HEK293 (cell line): ENCODE data around the gene GNRHR.

Source experiments
- CTCF ChIA-PET: fragments of 350-600 bp; formaldehyde crosslinking; extraction: SDS; loops from one replicate; lab custom pipeline; 2021; ENCODE audit warnings: antibody characterized with exemption; lab: Yijun Ruan, JAX
- POLR2A ChIA-PET: fragments of 300-600 bp; formaldehyde crosslinking; extraction: SDS; loops from one replicate; lab custom pipeline; 2020; ENCODE audit warnings: antibody characterized with exemption, inconsistent platforms; lab: Yijun Ruan, JAX
- H3K27ac ChIP-seq: fragments of 200-500 bp; sonication (Bioruptor generic); 2 replicates; pipeline ENCODE4 v1.5.1; 2014; ENCODE audit warnings: low read depth, low read length, control low read depth, inconsistent platforms; ENCODE audit errors: extremely low read depth
- H3K36me3 ChIP-seq, 2 experiments: fragments of 200-500 bp in 1 of 2; sonication (Bioruptor generic) in 1 of 2; 1 replicate in 1 of 2; 2 replicates in 1 of 2; pipeline ENCODE4 v1.5.1; 2014 to 2017; ENCODE audit warnings: inconsistent platforms in 2 of 2, low read length in 2 of 2; ENCODE audit not compliant: control insufficient read depth in 2 of 2, insufficient read depth in 1 of 2
- H3K4me1 ChIP-seq: fragments of 200-500 bp; sonication (Bioruptor generic); 2 replicates; pipeline ENCODE4 v1.5.1; 2014; ENCODE audit warnings: mild to moderate bottlenecking, low read length, inconsistent platforms; ENCODE audit not compliant: control insufficient read depth, insufficient read depth
- H3K4me3 ChIP-seq: 2 replicates; pipeline ENCODE4 v1.5.1; 2011; ENCODE audit warnings: low read depth, mild to moderate bottlenecking, control low read depth, low read length, moderate library complexity
- H3K9me3 ChIP-seq: fragments of 200-500 bp; sonication (Bioruptor generic); 2 replicates; pipeline ENCODE4 v1.5.1; 2014; ENCODE audit warnings: low read depth, low read length, inconsistent platforms; ENCODE audit not compliant: control insufficient read depth, insufficient read depth
- FEZF1 ChIP-seq: fragments of 450-650 bp; formaldehyde crosslinking; IDR thresholded peaks from 2 replicates; pipeline ENCODE4 v1.5.1; 2016; ENCODE audit warnings: missing biosample characterization, missing genetic modification characterization
- GFI1B ChIP-seq: fragments of 450-650 bp; formaldehyde crosslinking; IDR thresholded peaks from 2 replicates; pipeline ENCODE4 v1.5.1; 2016; ENCODE audit warnings: missing biosample characterization, missing genetic modification characterization
- HOXA7 ChIP-seq: sonication (generic); formaldehyde crosslinking; IDR thresholded peaks from 2 replicates; pipeline ENCODE4 v1.8.1; 2022; ENCODE audit warnings: missing genetic modification reagents, borderline replicate concordance
- HOXD13 ChIP-seq: sonication (generic); formaldehyde crosslinking; IDR thresholded peaks from 2 replicates; pipeline ENCODE4 v1.8.0; 2022; ENCODE audit warnings: missing genetic modification reagents, borderline replicate concordance
- KLF1 ChIP-seq: fragments of 450-650 bp; formaldehyde crosslinking; IDR thresholded peaks from 2 replicates; pipeline ENCODE4 v1.5.1; 2016; ENCODE audit warnings: missing biosample characterization, missing genetic modification characterization
- YY1 ChIP-seq: fragments of 450-650 bp; formaldehyde crosslinking; IDR thresholded peaks from 2 replicates; pipeline ENCODE4 v1.5.1; 2018; ENCODE audit warnings: missing biosample characterization, missing genetic modification characterization
- YY2 ChIP-seq: fragments of 450-650 bp; formaldehyde crosslinking; IDR thresholded peaks from 2 replicates; pipeline ENCODE4 v1.5.1; 2016; ENCODE audit warnings: missing biosample characterization, missing genetic modification characterization
- ZFHX2 ChIP-seq: fragments of 450-650 bp; formaldehyde crosslinking; conservative IDR thresholded peaks from 2 replicates; pipeline ENCODE4 v1.5.1; 2016; ENCODE audit warnings: missing biosample characterization, missing genetic modification characterization
- ZNF112 ChIP-seq: fragments of 450-650 bp; formaldehyde crosslinking; IDR thresholded peaks from 2 replicates; pipeline ENCODE4 v1.5.0; 2017; ENCODE audit warnings: missing biosample characterization, missing genetic modification characterization
- ZNF169 ChIP-seq: fragments of 450-650 bp; formaldehyde crosslinking; IDR thresholded peaks from 2 replicates; pipeline ENCODE4 v1.5.1; 2016; ENCODE audit warnings: missing biosample characterization, missing genetic modification characterization
- ZNF274 ChIP-seq, 2 experiments: fragments of 200-500 bp in 1 of 2; fragments of 450-650 bp in 1 of 2; sonication (Bioruptor generic) in 1 of 2; formaldehyde crosslinking in 1 of 2; IDR thresholded peaks; 2 replicates each; pipeline versions ENCODE4 v1.5.1 to v1.6.1; 2014 to 2016; ENCODE audit warnings: borderline replicate concordance in 1 of 2, inconsistent platforms in 1 of 2, low read length in 1 of 2, missing biosample characterization in 1 of 2, missing genetic modification characterization in 1 of 2
- ZNF302 ChIP-seq: fragments of 450-650 bp; formaldehyde crosslinking; IDR thresholded peaks from 2 replicates; pipeline ENCODE4 v1.5.1; 2016; ENCODE audit warnings: missing biosample characterization, missing genetic modification characterization, low read depth
- ZNF423 ChIP-seq: fragments of 450-650 bp; formaldehyde crosslinking; IDR thresholded peaks from 2 replicates; pipeline ENCODE4 v1.5.1; 2016; ENCODE audit warnings: missing biosample characterization, missing genetic modification characterization
- ZNF510 ChIP-seq: fragments of 450-650 bp; formaldehyde crosslinking; IDR thresholded peaks from 2 replicates; pipeline ENCODE4 v1.5.1; 2018; ENCODE audit warnings: mild to moderate bottlenecking, missing genetic modification characterization, missing biosample characterization; ENCODE audit not compliant: insufficient replicate concordance
- ZNF544 ChIP-seq: fragments of 450-650 bp; formaldehyde crosslinking; IDR thresholded peaks from 2 replicates; pipeline ENCODE4 v1.5.0; 2017; ENCODE audit warnings: missing biosample characterization, missing genetic modification characterization
- ZNF549 ChIP-seq: fragments of 450-650 bp; IDR thresholded peaks from 2 replicates; pipeline ENCODE4 v1.5.1; 2018; ENCODE audit warnings: missing biosample characterization, missing genetic modification characterization, mild to moderate bottlenecking, inconsistent platforms, moderate library complexity
- ZNF626 ChIP-seq: fragments of 450-650 bp; sonication (Bioruptor Pico); formaldehyde crosslinking; IDR thresholded peaks from 2 replicates; pipeline ENCODE4 v1.5.1; 2018; ENCODE audit warnings: missing biosample characterization, missing genetic modification characterization, inconsistent platforms
- ZNF629 ChIP-seq: fragments of 450-650 bp; formaldehyde crosslinking; IDR thresholded peaks from 2 replicates; pipeline ENCODE4 v1.5.1; 2017; ENCODE audit warnings: missing biosample characterization, missing genetic modification characterization
- ZNF707 ChIP-seq: fragments of 450-650 bp; formaldehyde crosslinking; IDR thresholded peaks from 2 replicates; pipeline ENCODE4 v1.5.1; 2016; ENCODE audit warnings: missing biosample characterization, missing genetic modification characterization
- ZNF747 ChIP-seq: fragments of 450-650 bp; formaldehyde crosslinking; IDR thresholded peaks from 2 replicates; pipeline ENCODE4 v1.5.1; 2016; ENCODE audit warnings: missing biosample characterization, missing genetic modification characterization
- ZNF768 ChIP-seq: fragments of 450-650 bp; formaldehyde crosslinking; IDR thresholded peaks from 2 replicates; pipeline ENCODE4 v1.5.1; 2018; ENCODE audit warnings: missing biosample characterization, mild to moderate bottlenecking, missing genetic modification characterization
- ZNF776 ChIP-seq: fragments of 450-650 bp; formaldehyde crosslinking; IDR thresholded peaks from 2 replicates; pipeline ENCODE4 v1.5.0; 2017; ENCODE audit warnings: missing biosample characterization, missing genetic modification characterization, borderline replicate concordance
- ZNF830 ChIP-seq: fragments of 450-650 bp; IDR thresholded peaks from 2 replicates; pipeline ENCODE4 v1.5.0; 2018; ENCODE audit warnings: missing biosample characterization, missing genetic modification characterization, low read depth, mild to moderate bottlenecking, moderate library complexity
- ZSCAN30 ChIP-seq: fragments of 450-650 bp; IDR thresholded peaks from 2 replicates; pipeline ENCODE4 v1.5.1; 2018; ENCODE audit warnings: missing biosample characterization, mild to moderate bottlenecking, missing genetic modification characterization, moderate library complexity
- TF ChIP-seq, protein P1 (sequence below): fragments of 450-650 bp; formaldehyde crosslinking; IDR thresholded peaks from 2 replicates; pipeline ENCODE4 v1.5.1; 2016; ENCODE audit warnings: missing biosample characterization, missing genetic modification characterization
- TF ChIP-seq, protein P2 (sequence below): fragments of 450-650 bp; formaldehyde crosslinking; IDR thresholded peaks from 2 replicates; pipeline ENCODE4 v1.5.1; 2017; ENCODE audit warnings: missing biosample characterization, missing genetic modification characterization
- TF ChIP-seq, protein P3 (sequence below): fragments of 450-650 bp; formaldehyde crosslinking; IDR thresholded peaks from 2 replicates; pipeline ENCODE4 v1.5.1; 2016; ENCODE audit warnings: missing biosample characterization, missing genetic modification characterization
- TF ChIP-seq, protein P4 (sequence below): fragments of 450-650 bp; formaldehyde crosslinking; IDR thresholded peaks from 2 replicates; pipeline ENCODE4 v1.5.1; 2017; ENCODE audit warnings: missing biosample characterization, missing genetic modification characterization

Gene GNRHR

DNA sequence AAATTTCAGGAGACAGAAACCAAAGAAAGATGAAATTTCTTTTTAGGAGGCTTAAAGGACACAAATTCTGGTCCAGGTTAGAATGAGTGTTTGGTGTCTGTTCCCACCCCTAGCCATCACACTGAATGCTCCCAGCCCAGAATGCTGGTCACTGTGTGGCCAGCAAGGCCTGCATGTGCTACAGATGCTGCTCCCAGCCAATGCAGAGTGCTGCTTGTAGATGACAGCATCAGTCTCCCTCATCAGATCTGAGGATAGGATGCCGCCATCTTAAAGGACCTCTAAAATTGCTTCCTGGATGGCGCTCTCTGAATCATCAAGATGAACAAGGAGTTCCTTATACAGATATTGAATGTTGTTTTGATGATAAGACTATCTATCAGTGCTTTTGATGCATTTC is 35.3 kb downstream of the GNRHR start:
- Histone ChIP-seq H3K27ac (no peak overlapping the region), H3K36me3 (peaks cover 0 to 16% of the 10 kb centered on the region in 2 experiments; a peak in 1 of 3 replicates), H3K4me1 (no peaks in the 10 kb centered on the region), H3K9me3 (no peaks in the 10 kb centered on the region), H3K4me3 (no peak overlapping the region)
- ChIA-PET POLR2A (no interaction called here), CTCF (no interaction called here)
- no peak for TF ChIP-seq ZNF302 (tag by site-specific recombination)
- no peak for TF ChIP-seq ZNF112 (tag by site-specific recombination)

DNA sequence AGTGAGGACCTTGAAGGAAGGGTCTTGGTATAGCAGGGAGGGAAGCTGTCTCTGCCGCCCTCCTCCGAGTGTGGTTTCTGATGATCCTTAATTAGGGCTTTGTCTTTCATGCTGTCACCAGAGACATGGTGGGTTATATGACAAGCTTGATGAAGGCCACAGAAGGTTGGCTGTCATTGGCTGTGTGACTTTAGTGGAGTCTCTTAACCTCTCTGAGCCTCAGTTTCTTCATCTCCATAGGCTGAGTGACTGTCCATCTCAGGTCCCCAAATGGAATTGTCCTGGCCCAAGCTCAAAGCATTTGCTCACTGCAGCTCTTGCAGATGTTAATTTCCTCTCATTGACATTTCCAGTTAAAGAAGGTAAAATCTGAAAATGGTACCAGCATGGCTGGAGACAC is 36.6 kb downstream of the GNRHR start:
- Histone ChIP-seq H3K4me1 (no peaks in the 10 kb centered on the region), H3K4me3 (no peak overlapping the region), H3K9me3 (no peaks in the 10 kb centered on the region), H3K27ac (no peak overlapping the region), H3K36me3 (peaks cover 0 to 16% of the 10 kb centered on the region in 2 experiments; a peak in 1 of 3 replicates)
- TF ChIP-seq YY1 (no peak), ZSCAN30 (tag by site-specific recombination) (no peak), ZNF169 (tag by site-specific recombination) (no peak), YY2 (tag by site-specific recombination) (no peak), ZNF629 (tag by site-specific recombination) (no peak), ZNF274 (IDR thresholded peaks at IDR 0.05; ENCODE audit: low read length) (no peak), ZNF274 (tag by site-specific recombination; IDR thresholded peaks at IDR 0.05; ENCODE audit: borderline replicate concordance) (no peak), ZNF707 (no peak), ZNF626 (tag by site-specific recombination) (no peak), FEZF1 (tag by site-specific recombination) (no peak), ZFHX2 (tag by site-specific recombination) (no peak), ZNF830 (tag by site-specific recombination) (no peak), ZNF776 (no peak)
- TF ChIP-seq, protein P1, sequence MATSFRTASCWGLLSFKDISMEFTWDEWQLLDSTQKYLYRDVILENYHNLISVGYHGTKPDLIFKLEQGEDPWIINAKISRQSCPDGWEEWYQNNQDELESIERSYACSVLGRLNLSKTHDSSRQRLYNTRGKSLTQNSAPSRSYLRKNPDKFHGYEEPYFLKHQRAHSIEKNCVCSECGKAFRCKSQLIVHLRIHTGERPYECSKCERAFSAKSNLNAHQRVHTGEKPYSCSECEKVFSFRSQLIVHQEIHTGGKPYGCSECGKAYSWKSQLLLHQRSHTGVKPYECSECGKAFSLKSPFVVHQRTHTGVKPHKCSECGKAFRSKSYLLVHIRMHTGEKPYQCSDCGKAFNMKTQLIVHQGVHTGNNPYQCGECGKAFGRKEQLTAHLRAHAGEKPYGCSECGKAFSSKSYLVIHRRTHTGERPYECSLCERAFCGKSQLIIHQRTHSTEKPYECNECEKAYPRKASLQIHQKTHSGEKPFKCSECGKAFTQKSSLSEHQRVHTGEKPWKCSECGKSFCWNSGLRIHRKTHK (tag by site-specific recombination): no peak
- TF ChIP-seq, protein P2, sequence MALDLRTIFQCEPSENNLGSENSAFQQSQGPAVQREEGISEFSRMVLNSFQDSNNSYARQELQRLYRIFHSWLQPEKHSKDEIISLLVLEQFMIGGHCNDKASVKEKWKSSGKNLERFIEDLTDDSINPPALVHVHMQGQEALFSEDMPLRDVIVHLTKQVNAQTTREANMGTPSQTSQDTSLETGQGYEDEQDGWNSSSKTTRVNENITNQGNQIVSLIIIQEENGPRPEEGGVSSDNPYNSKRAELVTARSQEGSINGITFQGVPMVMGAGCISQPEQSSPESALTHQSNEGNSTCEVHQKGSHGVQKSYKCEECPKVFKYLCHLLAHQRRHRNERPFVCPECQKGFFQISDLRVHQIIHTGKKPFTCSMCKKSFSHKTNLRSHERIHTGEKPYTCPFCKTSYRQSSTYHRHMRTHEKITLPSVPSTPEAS (tag by site-specific recombination): no peak
- CTCF ChIA-PET: no interaction called here
- POLR2A ChIA-PET: no interaction called here

DNA sequence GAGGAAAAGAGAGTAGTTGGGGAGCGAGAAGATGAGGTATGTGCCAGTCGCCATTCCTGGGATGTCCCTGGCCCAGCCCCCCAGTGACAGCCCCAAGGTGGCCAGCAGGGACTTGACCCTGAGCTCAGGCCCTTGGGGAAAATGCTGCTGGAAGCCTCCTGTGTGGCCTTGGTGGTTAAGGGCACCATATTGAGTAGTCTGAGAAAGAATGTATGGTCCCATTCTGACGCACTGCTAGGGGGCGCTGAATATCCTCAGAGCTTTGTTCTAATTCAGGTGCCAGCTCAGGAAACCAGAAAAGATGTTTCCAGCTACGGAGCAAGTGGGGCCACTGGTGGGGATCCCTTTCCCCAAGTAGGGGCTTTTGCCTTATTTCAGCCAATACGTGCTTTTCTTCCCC is 39.2 kb downstream of the GNRHR start:
- POLR2A ChIA-PET: no interaction called here
- Histone ChIP-seq H3K36me3 (peaks cover 0 to under 1% of the 10 kb centered on the region in 2 experiments; a peak in 1 of 3 replicates), H3K4me1 (no peaks in the 10 kb centered on the region), H3K27ac (no peak overlapping the region), H3K9me3 (no peaks in the 10 kb centered on the region), H3K4me3 (no peak overlapping the region)
- CTCF ChIA-PET: interaction anchor here (0.7 to 2.7 kb wide), 2 partner anchors 9 to 31 kb away, joined by 3 to 12 read pairs; no protein-coding TSS in a partner anchor
- TF ChIP-seq, protein P3, sequence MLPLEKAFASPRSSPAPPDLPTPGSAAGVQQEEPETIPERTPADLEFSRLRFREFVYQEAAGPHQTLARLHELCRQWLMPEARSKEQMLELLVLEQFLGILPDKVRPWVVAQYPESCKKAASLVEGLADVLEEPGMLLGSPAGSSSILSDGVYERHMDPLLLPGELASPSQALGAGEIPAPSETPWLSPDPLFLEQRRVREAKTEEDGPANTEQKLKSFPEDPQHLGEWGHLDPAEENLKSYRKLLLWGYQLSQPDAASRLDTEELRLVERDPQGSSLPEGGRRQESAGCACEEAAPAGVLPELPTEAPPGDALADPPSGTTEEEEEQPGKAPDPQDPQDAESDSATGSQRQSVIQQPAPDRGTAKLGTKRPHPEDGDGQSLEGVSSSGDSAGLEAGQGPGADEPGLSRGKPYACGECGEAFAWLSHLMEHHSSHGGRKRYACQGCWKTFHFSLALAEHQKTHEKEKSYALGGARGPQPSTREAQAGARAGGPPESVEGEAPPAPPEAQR (tag by site-specific recombination): no peak
- TF ChIP-seq ZNF549 (tag by site-specific recombination): no peak
- TF ChIP-seq HOXD13 (CRISPR knock-in tag): no peak
- TF ChIP-seq, protein P4, sequence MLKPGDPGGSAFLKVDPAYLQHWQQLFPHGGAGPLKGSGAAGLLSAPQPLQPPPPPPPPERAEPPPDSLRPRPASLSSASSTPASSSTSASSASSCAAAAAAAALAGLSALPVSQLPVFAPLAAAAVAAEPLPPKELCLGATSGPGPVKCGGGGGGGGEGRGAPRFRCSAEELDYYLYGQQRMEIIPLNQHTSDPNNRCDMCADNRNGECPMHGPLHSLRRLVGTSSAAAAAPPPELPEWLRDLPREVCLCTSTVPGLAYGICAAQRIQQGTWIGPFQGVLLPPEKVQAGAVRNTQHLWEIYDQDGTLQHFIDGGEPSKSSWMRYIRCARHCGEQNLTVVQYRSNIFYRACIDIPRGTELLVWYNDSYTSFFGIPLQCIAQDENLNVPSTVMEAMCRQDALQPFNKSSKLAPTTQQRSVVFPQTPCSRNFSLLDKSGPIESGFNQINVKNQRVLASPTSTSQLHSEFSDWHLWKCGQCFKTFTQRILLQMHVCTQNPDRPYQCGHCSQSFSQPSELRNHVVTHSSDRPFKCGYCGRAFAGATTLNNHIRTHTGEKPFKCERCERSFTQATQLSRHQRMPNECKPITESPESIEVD: no peak
- TF ChIP-seq HOXA7 (CRISPR knock-in tag): no peak
- no peak for TF ChIP-seq ZNF423 (tag by site-specific recombination)
- TF ChIP-seq ZNF544: no peak
- TF ChIP-seq KLF1: no peak
- no peak for TF ChIP-seq ZNF768 (tag by site-specific recombination)
- TF ChIP-seq GFI1B: no peak
- no peak for TF ChIP-seq ZFHX2 (tag by site-specific recombination)
- no peak for TF ChIP-seq ZNF169 (tag by site-specific recombination)
- no peak for TF ChIP-seq ZNF510 (tag by site-specific recombination)
- TF ChIP-seq ZNF747 (tag by site-specific recombination): no peak
